ENCODE measurements around the gene RNF180. TPM values are rescaled to one million over a fixed set of nuclear protein-coding genes. Genes with fewer than 3 reads are reported as not detected.

Gene RNF180
- total and polyA plus RNA-seq, 10 of the 15 experiments (the other 5 are each of a cell fraction or from before 2014, with no cell fraction given) = 0.16 to 1.2 (median 0.73) TPM

DNA sequence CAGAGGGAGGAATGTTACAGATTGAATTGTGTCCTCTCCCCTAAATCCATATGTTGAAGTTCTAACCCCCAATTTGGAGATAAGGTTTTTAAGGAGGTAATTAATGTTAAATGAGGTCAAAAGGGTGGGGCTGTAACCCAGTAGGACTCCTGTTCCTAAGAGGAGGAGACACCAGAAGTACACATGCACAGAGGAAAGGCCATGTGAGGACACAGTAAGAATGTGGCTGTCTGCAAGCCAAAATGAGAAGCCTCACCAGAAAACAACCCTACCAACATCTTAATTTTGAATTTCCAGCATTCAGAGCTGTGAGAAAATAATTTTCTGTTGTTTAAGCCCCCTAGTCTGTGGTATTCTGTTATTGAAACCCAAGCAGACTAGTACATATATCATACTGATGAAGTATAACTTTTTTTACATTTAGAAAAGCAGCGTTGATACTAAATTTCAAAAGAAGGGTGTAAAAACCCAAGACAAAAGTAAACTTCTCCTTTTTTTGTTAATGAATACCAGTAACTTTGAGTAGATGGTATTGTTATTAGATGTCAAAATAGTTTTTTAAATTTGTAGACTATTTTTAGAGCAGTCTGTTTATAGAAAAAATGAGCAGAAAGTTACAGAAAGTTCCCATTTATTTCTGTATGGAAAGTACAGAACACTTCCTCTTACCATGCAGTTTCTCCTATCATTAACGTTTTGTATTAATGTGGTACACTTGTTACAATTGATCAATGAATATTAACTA is 25.1 kb downstream of the RNF180 start (continued):
- TF ChIP-seq EGR1 (IDR thresholded peaks at IDR 0.05; ENCODE audit: borderline replicate concordance in 1 of 2, low read depth in 2 of 2, low read length in 2 of 2) = no peak
- no peak for TF ChIP-seq RBBP5 (conservative IDR thresholded peaks at IDR 0.05)

DNA sequence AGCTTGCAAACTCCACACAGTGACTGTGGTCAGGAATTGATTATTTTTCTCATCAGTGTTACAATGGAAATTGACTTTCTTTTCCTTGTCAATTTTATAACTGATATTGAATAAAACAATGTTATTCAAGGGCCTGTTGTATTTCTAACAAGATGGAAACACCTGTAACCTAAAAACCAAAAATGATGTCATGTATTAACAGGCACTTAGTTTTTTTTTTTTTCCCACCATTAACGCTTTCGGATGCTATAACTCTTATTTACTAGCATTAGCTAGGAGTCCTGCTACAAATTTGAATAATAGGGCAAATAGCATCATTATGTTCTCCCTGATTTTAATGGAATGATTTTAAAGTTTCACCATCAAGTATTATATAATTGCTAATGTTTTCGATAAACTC is 30.3 kb downstream of the RNF180 start:
- Histone ChIP-seq H3K79me2 (ENCODE audit: control insufficient read depth, insufficient read depth, low read length) (no peaks in the 10 kb centered on the region), H3K27me3 (replicated peaks in 1 of 2; ENCODE audit: control insufficient read depth in 2 of 2, insufficient read depth in 2 of 2, low read length in 1 of 2) (no peaks in the 10 kb centered on the region), H3K36me3 (ENCODE audit: control insufficient read depth in 2 of 2, insufficient read depth in 2 of 2, low read length in 1 of 2) (no peaks in the 10 kb centered on the region), H3K4me2 (ENCODE audit: control insufficient read depth, insufficient read depth) (no peak overlapping the region), H3K4me3 (no peak overlapping the region), H2AFZ (ENCODE audit: control insufficient read depth, low read depth, low read length) (no peak overlapping the region), H3K9me3 (replicated peaks; ENCODE audit: control insufficient read depth, insufficient read depth, low read length) (no peaks in the 10 kb centered on the region), H4K20me1 (ENCODE audit: control insufficient read depth, insufficient read depth) (no peaks in the 10 kb centered on the region), H3K4me1 (ENCODE audit: control insufficient read depth, insufficient read depth, low read length) (no peaks in the 10 kb centered on the region), H3K27ac (ENCODE audit: control insufficient read depth, insufficient read depth) (no peak overlapping the region), H3K9ac (ENCODE audit: control insufficient read depth, insufficient read depth, low read length) (no peak overlapping the region)
- ChIA-PET RAD21 (ENCODE audit: unreplicated experiment) (interaction anchor here (0.6 to 2.4 kb wide), 8 partner anchors 9 to 1288 kb away, joined by 3 to 16 read pairs (median 4); no protein-coding TSS in a partner anchor), POLR2A (interaction anchor here (1.0 to 1.6 kb wide), 3 partner anchors 9 to 29 kb away, joined by 3 to 4 read pairs (median 3); no protein-coding TSS in a partner anchor), SMC1A (ENCODE audit: uncharacterized antibody, unreplicated experiment) (interaction anchor here (0.9 to 2.4 kb wide), 6 partner anchors 9 to 48 kb away, joined by 3 to 19 read pairs (median 4); no protein-coding TSS in a partner anchor), CTCF (interaction anchor here (0.7 to 2.1 kb wide), 5 partner anchors 10 to 406 kb away, joined by 3 to 8 read pairs (median 4); no protein-coding TSS in a partner anchor)
- 71% methylated on average over 3 of the region's 3 CpGs for WGBS (ENCODE audit: insufficient coverage, insufficient replicate concordance, low lambda C conversion rate, missing lambda C conversion rate)
- intact Hi-C loops (cut with micrococcal nuclease; ENCODE audit: unreplicated experiment) (no loop called here), in situ Hi-C loops (cut with MboI) (loop anchor here (25.0 kb wide), 1 partner anchor 866 kb away; no protein-coding TSS in a partner anchor)
- no peak for FAIRE-seq
- no TSS peak for BruUV-seq (replicated peaks)
- no peak for DNase-seq (ENCODE audit: low read depth, low spot score)
- TF ChIP-seq NR2C1 (IDR thresholded peaks at IDR 0.05) = no peak
- peak; percentile 17; the same call in 1 of the 2 replicates for TF ChIP-seq RELB (IDR thresholded peaks at IDR 0.05; ENCODE audit: low read depth)
- peak; percentile 55 for TF ChIP-seq ZNF384 (IDR thresholded peaks at IDR 0.05; ENCODE audit: borderline replicate concordance, low read depth, low read length)
- TF ChIP-seq ATF7 (IDR thresholded peaks at IDR 0.05; ENCODE audit: low read depth) = peak; percentile 96
- TF ChIP-seq, protein P1, sequence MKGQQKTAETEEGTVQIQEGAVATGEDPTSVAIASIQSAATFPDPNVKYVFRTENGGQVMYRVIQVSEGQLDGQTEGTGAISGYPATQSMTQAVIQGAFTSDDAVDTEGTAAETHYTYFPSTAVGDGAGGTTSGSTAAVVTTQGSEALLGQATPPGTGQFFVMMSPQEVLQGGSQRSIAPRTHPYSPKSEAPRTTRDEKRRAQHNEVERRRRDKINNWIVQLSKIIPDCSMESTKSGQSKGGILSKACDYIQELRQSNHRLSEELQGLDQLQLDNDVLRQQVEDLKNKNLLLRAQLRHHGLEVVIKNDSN (IDR thresholded peaks at IDR 0.05; ENCODE audit: borderline replicate concordance, extremely low read length, insufficient read depth, low read depth, low read length) = no peak
- TF ChIP-seq KLF5 (IDR thresholded peaks at IDR 0.05; ENCODE audit: partially characterized antibody) = no peak
- no peak for TF ChIP-seq MXI1 (IDR thresholded peaks at IDR 0.05; ENCODE audit: low read depth, low read length)
- peak; percentile 11; the same call in 2 of the 3 replicates for ATAC-seq
